ENCODE measurements around the gene PLCL1. TPM values are rescaled to one million over a fixed set of nuclear protein-coding genes. Genes with fewer than 3 reads are reported as not detected.

PLCL1 gene
- polyA plus RNA-seq, 1 of the 3 experiments (the other 2 are of a cell fraction) = 7.7 TPM

DNA sequence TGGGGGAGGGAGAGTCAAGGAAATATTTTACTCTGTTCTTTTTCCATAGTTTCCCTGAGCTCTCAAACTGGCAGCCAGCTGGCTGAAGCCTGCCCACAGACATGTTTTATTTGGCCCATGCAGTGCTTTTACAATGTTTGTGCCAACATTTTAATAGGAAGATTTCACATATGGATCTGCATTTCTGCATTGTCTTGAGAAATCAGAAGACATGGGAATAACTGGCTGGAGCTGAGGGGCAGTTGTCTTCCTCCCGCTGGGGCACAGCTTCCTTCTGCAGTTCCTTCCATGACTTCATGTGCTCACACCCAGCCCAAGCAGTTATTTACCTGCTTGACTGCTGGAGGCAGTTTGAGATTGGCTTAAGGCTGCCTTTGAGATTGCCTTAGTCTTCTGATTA lies 74.4 kb downstream of the PLCL1 start:
- 71% methylated on average over 1 of the region's 1 CpG for WGBS (ENCODE audit: low lambda C conversion rate)
- no peak overlapping the region for H3K4me3 ChIP-seq (ENCODE audit: low read depth in 2 of 2, low read length in 1 of 2)
- H3K79me2 ChIP-seq (ENCODE audit: insufficient read depth) = peaks cover 51% of the 10 kb centered on the region
- DNase-seq = no peak
- peaks cover 47% of the 10 kb centered on the region for H3F3A ChIP-seq (replicated peaks; ENCODE audit: insufficient read depth)
- no peaks in the 10 kb centered on the region for H3K9me2 ChIP-seq
- no peaks in the 10 kb centered on the region for H4K20me1 ChIP-seq (ENCODE audit: insufficient read depth)
- POLR2A ChIA-PET = no interaction called here
- no peaks in the 10 kb centered on the region for H3K9me3 ChIP-seq
- H3K4me2 ChIP-seq = peak overlapping the region; percentile 39
- H3K36me3 ChIP-seq (replicated peaks in 1 of 2; ENCODE audit: control insufficient read depth in 1 of 2, insufficient read depth in 2 of 2, low read length in 1 of 2) = peaks cover 0 to 3% of the 10 kb centered on the region in 2 experiments
- CTCF ChIA-PET = interaction anchor here (0.8 kb wide), 1 partner anchor 33 kb away, joined by 4 read pairs; no protein-coding TSS in a partner anchor
- peaks cover 0 to 27% of the 10 kb centered on the region in 2 experiments; a peak in 3 of 4 replicates for H3K4me1 ChIP-seq (ENCODE audit: control insufficient read depth in 1 of 2, insufficient read depth in 2 of 2, low read depth in 1 of 2, low read length in 1 of 2)
- TF ChIP-seq, protein P1, sequence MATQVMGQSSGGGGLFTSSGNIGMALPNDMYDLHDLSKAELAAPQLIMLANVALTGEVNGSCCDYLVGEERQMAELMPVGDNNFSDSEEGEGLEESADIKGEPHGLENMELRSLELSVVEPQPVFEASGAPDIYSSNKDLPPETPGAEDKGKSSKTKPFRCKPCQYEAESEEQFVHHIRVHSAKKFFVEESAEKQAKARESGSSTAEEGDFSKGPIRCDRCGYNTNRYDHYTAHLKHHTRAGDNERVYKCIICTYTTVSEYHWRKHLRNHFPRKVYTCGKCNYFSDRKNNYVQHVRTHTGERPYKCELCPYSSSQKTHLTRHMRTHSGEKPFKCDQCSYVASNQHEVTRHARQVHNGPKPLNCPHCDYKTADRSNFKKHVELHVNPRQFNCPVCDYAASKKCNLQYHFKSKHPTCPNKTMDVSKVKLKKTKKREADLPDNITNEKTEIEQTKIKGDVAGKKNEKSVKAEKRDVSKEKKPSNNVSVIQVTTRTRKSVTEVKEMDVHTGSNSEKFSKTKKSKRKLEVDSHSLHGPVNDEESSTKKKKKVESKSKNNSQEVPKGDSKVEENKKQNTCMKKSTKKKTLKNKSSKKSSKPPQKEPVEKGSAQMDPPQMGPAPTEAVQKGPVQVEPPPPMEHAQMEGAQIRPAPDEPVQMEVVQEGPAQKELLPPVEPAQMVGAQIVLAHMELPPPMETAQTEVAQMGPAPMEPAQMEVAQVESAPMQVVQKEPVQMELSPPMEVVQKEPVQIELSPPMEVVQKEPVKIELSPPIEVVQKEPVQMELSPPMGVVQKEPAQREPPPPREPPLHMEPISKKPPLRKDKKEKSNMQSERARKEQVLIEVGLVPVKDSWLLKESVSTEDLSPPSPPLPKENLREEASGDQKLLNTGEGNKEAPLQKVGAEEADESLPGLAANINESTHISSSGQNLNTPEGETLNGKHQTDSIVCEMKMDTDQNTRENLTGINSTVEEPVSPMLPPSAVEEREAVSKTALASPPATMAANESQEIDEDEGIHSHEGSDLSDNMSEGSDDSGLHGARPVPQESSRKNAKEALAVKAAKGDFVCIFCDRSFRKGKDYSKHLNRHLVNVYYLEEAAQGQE (IDR thresholded peaks at IDR 0.05; ENCODE audit: low read depth, low read length) = no peak
- TF ChIP-seq TEAD4 (IDR thresholded peaks at IDR 0.05; ENCODE audit: borderline replicate concordance, insufficient read depth) = 0 out of 2 replicates have a peak, but pooled peaks have one; percentile 36
- TF ChIP-seq NFIC (IDR thresholded peaks at IDR 0.05; ENCODE audit: borderline replicate concordance) = peak; percentile 62
- TF ChIP-seq, protein P2, sequence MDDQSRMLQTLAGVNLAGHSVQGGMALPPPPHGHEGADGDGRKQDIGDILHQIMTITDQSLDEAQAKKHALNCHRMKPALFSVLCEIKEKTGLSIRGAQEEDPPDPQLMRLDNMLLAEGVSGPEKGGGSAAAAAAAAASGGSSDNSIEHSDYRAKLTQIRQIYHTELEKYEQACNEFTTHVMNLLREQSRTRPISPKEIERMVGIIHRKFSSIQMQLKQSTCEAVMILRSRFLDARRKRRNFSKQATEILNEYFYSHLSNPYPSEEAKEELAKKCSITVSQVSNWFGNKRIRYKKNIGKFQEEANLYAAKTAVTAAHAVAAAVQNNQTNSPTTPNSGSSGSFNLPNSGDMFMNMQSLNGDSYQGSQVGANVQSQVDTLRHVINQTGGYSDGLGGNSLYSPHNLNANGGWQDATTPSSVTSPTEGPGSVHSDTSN (IDR thresholded peaks at IDR 0.05) = peak; percentile 50
- no peak for TF ChIP-seq RAD21 (IDR thresholded peaks at IDR 0.05; ENCODE audit: low read length)
- TF ChIP-seq TCF12 (IDR thresholded peaks at IDR 0.05) = peak; percentile 82
- peak overlapping the region; percentile 8 to 86; a peak in 3 of 4 replicates for H3K27ac ChIP-seq (ENCODE audit: low read depth in 2 of 2, low read length in 1 of 2)
- no peak overlapping the region for H3K9ac ChIP-seq
- H3K27me3 ChIP-seq (ENCODE audit: insufficient read depth) = no peaks in the 10 kb centered on the region
- no peak overlapping the region for H2AFZ ChIP-seq (ENCODE audit: low read depth)

DNA sequence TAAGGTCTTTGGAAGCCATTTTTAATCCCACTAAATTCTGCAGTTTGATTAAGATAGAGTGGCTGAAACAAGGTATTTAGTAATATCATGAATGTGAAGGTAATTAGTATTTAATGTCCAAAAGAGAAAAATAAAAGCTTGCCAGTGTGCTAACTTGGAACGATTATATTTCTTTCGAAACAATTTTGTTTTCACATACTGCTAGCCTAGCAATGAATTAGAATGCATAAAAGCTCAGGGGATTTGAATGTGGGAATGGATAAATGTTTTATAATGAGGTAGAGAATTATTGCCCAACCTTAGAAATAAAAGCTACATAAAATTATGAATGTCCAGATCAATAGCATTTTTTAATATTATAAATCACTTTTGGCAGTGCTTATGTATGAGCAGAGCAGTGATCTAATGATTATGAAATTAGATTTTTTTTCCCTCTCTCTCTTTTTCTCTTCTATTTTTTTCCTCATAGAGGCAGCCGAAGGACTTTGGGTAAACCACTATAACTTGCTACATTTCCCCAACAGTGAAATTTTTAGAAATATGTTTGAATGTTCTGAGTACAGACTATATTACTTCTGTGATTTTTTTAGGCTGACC lies 75.5 kb downstream of the PLCL1 start:
- Histone ChIP-seq H3K36me3 (replicated peaks in 1 of 2; ENCODE audit: control insufficient read depth in 1 of 2, insufficient read depth in 2 of 2, low read length in 1 of 2) (peaks cover 0 to 3% of the 10 kb centered on the region in 2 experiments), H3K4me1 (ENCODE audit: control insufficient read depth in 1 of 2, insufficient read depth in 2 of 2, low read depth in 1 of 2, low read length in 1 of 2) (peaks cover 0 to 26% of the 10 kb centered on the region in 2 experiments; a peak in 3 of 4 replicates), H3K79me2 (ENCODE audit: insufficient read depth) (peaks cover 46% of the 10 kb centered on the region), H3K4me2 (no peak overlapping the region; the same call in 1 of the 2 replicates), H3K27ac (ENCODE audit: low read depth in 2 of 2, low read length in 1 of 2) (peak overlapping the region in 1 of 2 experiments; percentile 86; a peak in 1 of 4 replicates), H3F3A (replicated peaks; ENCODE audit: insufficient read depth) (peaks cover 50% of the 10 kb centered on the region), H3K9me2 (no peaks in the 10 kb centered on the region), H2AFZ (ENCODE audit: low read depth) (no peak overlapping the region), H3K27me3 (ENCODE audit: insufficient read depth) (no peaks in the 10 kb centered on the region), H3K9me3 (no peaks in the 10 kb centered on the region), H4K20me1 (ENCODE audit: insufficient read depth) (no peaks in the 10 kb centered on the region), H3K9ac (no peak overlapping the region), H3K4me3 (ENCODE audit: low read depth in 2 of 2, low read length in 1 of 2) (no peak overlapping the region)
- CTCF ChIA-PET = no interaction called here
- TF ChIP-seq RXRA (IDR thresholded peaks at IDR 0.05; ENCODE audit: borderline replicate concordance, low read depth) (no peak), NRF1 (IDR thresholded peaks at IDR 0.05; ENCODE audit: low read depth, low read length) (no peak), FOXM1 (IDR thresholded peaks at IDR 0.05; ENCODE audit: low read depth) (no peak), JUND (IDR thresholded peaks at IDR 0.05) (no peak), NFIC (IDR thresholded peaks at IDR 0.05; ENCODE audit: borderline replicate concordance) (no peak), SIN3A (IDR thresholded peaks at IDR 0.05; ENCODE audit: borderline replicate concordance, low read depth, low read length) (no peak), CHD2 (IDR thresholded peaks at IDR 0.05; ENCODE audit: low read length, partially characterized antibody) (no peak), TEAD4 (IDR thresholded peaks at IDR 0.05; ENCODE audit: borderline replicate concordance, insufficient read depth) (no peak), MXI1 (IDR thresholded peaks at IDR 0.05; ENCODE audit: low read depth, low read length) (no peak), ELF1 (IDR thresholded peaks at IDR 0.05) (no peak), SMC3 (IDR thresholded peaks at IDR 0.05; ENCODE audit: low read depth, low read length) (no peak)
- TF ChIP-seq, protein P3, sequence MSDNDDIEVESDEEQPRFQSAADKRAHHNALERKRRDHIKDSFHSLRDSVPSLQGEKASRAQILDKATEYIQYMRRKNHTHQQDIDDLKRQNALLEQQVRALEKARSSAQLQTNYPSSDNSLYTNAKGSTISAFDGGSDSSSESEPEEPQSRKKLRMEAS (IDR thresholded peaks at IDR 0.05; ENCODE audit: low read depth) = no peak
- POLR2A ChIA-PET = no interaction called here
- DNase-seq = no peak
- 79% methylated on average over 3 of the region's 3 CpGs for WGBS (ENCODE audit: low lambda C conversion rate)

Measured in SK-N-SH (cell line).